Activated naive CD4-positive, alpha-beta T cell treated with Interleukin-2 at 50 U/mL for 16 hours (primary cell): ENCODE results near the gene S100A16.

Experiments used
- DNase-seq: peaks from one replicate; pipeline ENCODE4 v3.0.0-alpha.2; 2020

The S100A16 gene

DNA sequence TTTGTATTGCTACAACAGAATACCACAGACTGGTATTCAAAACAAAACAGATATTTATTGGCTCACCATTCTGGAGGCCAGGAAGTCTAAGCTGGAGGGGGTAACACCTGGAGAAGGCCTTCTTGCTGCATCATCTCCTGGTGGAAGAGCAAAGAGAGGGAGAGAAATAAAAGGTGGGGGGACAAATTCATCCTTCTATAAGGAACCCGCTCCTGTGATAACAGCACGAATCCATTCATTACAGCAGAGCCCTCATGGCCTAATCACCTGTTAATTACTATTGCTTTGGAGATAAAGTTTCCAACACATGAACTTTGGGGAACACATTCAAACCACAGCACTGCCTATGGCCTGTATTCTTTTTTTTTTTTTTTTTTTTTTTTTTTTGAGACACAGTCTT is 52.7 kb downstream of the S100A16 start:
- no peak for DNase-seq

DNA sequence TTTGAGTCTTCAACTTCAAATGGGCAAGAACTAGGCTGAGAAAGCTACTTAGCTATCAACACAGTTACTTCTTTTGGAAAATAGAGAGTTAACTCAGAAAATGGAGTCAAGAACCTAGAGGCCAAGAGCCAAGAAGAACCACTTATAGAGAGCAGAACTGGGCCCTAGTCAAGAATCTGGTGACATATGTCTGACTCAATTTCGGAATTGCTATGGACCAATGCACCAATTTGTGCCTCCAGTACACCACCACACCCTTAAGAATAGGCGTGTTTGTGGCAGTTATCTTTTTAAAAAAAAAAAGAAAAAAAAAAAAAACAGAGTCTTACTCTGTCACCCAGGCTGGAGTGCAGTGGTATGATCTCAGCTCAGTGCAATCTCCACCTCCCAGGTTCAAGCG is 55.1 kb downstream of the S100A16 start:
- no peak for DNase-seq
